HG03097 (cell line): Measurements from ENCODE around the gene CDS1.
A peak's percentile ranks its signal among the peaks of the same experiment; 100 is the strongest.
"Not testable (repeated sequence)": the region's sequence is repeated elsewhere in the genome, so short reads cannot be mapped to it uniquely, and the experiment has no call there.

Experiments used
- ATAC-seq: cut with Tn5 transposase; IDR thresholded peaks from one replicate; pipeline ENCODE4 v1.9.1; 2021; ENCODE audit not compliant: unreplicated experiment, low FRiP score

The CDS1 gene

DNA sequence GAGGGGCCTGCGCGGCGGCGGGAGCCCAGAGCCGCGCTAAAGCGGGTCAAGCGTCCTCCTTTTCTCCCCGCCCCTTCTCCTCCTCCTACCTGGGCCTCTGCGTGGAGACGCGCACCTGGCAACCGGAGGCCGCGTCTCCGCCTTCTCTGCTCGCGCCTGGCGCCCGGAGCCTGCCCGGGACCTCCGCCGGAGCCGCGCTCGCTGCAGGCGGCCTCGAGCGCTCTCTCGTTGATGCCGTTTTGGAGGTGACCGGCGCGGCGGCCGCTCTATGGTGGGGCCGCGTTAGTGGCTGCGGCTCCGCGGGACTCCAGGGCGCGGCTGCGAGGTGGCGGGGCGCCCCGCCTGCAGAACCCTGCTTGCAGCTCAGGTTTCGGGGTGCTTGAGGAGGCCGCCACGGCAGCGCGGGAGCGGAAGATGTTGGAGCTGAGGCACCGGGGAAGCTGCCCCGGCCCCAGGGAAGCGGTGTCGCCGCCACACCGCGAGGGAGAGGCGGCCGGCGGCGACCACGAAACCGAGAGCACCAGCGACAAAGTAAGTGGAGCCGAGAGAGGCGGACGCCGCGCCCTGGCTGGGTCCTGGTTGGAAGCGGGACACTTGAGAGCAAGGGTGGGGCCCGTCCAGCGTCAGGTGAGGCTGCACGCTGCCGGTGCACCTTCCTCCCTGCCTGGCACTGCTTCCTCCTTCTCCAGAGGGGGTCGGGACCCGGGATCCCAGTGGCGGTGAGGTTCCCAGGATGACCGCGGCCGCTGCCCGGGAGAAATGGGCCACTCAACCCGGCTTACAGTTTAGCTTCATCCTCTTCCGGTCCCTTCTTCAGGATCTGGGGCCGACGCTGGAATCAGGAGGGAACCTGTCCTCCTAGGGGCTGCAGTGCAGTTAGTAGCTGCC is at the start of gene CDS1:
Gene CDS1, plus strand, starts transcription at position 140 of the 888 bp plus-strand sequence. Its CDS starts 275 bp downstream, at position 415.
- peak; percentile 39 for ATAC-seq

GRCh38 chr4:84535901-84536300 is 47.0 kb upstream of the CDS1 start:
- ATAC-seq, result no peak

DNA sequence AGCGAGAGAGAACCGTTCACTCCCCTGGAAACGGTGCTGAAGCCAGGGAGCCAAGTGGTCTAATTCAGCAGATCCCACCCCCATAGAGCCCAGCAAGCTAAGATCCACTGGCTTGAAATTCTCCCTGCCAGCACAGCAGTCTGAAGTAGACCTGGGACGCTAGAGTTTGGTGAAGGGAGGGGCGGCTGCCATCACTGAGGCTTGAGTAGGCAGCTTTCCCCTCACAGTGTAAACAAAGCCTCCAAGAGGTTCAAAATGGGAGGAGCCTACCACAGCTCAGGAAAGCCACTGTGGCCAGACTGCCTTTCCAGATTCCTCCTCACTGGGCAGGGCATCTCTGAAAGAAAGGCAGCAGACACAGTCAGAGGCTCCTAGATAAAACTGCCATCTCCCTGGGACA is 37.8 kb upstream of the CDS1 start:
- no peak for ATAC-seq

GRCh38 chr4:84547211-84547610 is 35.7 kb upstream of the CDS1 start:
- ATAC-seq, result no peak

DNA sequence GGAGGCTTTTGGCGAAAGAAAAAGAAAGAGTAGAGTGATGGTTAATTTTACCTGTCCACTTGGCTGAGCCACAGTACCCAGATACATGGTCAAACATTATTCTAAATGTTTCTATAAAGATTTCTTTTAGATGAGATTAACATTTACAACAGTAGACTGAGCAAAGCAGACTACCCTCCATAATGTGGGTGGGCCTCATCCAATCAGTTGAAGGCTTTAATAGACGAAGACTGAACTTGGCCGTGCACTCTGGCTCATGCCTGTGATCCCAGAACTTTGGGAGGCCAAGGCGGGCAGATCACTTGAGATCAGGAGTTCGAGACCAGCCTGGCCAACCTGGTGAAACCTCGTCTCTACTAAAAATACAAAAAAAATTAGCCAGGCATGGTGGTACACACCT is 33.7 kb upstream of the CDS1 start:
- ATAC-seq, result not testable (repeated sequence)

GRCh38 chr4:84562156-84562555 is 20.8 kb upstream of the CDS1 start:
- no peak for ATAC-seq

DNA sequence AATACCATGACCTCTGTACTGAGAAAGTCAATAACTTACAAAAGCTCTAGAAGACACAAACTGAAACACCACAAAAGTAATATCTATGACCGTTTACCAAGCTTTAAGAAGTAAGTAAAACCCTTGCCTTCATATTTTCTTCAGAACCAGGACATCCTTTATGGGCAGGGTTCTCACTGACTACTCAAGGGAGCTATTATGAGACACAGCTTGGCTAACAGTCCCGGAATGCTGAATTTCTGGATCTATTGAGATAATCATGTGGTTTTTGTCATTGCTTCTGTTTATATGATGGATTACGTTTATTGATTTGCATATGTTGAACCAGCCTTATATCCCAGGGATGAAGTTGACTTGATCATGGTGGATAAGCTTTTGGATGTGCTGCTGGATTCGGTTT is 19.9 kb upstream of the CDS1 start:
- ATAC-seq, result no peak

DNA sequence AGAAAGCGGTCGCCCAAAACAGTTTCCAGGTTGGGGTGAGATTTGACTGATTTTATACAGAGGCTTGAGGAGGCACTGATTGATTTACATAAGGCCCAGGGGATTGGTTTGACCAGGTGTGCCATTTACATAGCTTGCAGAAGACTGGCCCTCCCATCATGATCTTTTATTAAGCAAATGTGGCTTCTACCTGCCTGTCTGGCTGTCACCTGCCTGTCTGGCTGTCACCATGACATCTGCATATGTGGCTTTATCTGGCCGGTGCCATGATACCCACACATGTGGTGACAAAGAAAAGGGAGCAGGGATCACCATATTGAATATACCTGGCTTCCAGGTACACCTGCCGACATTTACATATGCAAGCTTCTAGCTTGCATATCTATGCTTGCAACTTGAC is 17.0 kb upstream of the CDS1 start:
- ATAC-seq, result no peak

DNA sequence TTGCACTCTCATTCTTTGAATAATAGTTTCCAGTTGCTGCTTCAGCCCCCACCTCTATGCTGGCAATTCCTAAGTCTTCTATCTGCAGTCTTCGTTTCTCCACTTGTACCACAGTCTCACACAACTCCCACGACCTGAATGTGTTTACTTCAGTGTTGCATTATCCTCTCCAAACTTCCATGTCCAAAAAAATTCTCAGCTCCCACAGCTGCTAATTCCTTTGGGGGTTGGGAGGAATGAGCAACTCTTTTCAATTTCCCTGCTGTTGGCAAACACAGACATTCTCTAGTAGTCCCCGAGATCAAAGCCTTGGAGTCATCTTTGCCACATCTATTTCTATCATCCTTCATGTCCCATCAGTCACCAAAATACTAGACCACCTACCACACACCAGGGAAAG is 14.4 kb upstream of the CDS1 start:
- no peak for ATAC-seq

GRCh38 chr4:84569009-84569408 is 13.9 kb upstream of the CDS1 start:
- no peak for ATAC-seq

DNA sequence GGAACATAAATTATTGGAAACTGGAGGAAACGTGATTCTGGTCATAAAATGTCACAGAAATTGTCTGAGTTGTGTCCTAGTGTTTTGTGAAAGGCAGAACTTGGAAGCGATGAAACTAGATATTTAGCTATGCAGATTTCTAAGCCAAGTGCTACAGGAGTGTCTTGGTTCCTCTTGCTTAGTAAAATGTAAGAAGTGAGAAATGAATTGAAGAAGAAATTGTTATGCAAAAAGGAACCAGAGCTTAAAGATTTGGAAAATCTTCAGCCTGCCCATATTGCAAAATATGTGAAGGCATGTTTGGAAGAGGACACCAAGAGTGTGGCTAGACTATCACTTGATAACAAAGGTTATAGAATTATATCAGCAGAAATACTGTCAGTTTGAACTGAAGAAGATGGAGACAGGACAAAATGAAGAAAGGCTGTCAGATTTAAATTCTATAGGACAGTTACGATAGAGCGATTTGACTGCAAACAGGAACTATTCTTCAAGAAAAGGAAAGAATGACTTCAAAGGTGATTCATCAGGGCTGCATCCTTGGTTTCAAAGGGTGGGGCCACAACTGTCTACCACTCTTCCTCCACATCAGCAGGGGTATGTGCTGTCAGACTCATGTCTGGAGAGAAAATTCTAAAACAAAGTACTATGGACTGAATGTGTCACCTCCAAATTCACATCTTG is 9.4 kb upstream of the CDS1 start:
- ATAC-seq, result no peak

- ATAC-seq, result no peak
These were observed 8.7 kb upstream of the CDS1 start for GRCh38 chr4:84574069-84574720.

GRCh38 chr4:84578540-84579402 is 4.2 kb upstream of the CDS1 start:
- ATAC-seq, result no peak

- ATAC-seq, result no peak
These were observed 3.5 kb upstream of the CDS1 start for GRCh38 chr4:84579403-84579776.

DNA sequence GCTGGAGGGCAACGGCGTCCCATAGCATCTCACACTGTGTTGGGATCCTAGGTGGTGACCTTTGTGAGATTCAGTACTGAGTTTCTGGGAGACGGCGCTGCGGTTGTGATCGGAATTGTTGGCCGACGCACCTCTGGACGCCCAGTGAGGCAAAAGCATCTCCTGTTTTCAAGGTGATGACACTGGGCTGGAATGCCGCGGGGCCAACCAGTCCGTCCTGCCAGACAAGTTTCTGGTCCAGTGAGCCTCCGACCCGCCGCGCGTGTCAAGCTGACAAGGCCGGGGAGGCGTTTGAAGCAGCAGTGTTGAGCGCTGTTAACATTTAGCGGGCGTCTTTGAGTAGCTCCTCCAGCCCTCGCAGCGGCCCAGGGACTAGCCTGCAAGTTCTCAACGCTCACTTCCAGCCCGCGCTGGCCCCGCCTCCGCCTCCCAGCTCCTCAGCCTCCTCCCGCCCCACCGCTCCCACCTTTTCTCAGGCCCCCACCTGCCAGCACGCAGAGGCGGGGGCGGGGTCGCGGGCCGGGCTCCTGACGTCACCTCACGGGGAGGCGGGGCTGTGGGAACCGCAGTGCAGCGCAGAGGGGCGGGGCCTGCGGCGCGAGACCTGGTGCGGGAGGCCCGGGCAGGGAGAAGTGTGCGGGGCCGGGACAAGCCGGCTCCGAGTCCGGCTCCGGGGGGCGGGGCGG is 482 bp upstream of the CDS1 start:
- ATAC-seq, result peak; percentile 55

DNA sequence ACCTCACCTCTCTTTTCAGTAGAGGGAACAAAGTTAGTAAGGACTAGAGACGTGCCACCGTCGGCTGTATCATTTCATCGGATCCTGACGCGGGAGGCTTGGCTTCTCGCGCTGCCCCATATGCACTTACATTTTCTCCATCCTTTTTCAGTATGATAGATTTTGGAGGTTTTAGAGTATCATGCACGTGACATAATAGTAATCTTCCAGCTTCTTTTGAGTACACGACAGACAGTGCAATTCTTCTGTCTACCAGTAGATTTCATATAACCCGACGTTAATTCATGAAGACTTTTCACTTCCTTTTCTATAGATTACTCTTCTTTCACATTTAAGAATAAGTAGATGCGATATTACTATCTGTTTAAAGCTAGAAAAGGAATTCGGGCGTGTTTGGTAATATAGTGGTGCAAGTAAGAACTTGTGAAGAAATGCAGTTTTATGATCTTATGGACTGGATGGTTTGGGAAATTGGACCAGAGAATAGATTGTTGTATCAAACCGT is 1.0 kb downstream of the CDS1 start:
- no peak for ATAC-seq

DNA sequence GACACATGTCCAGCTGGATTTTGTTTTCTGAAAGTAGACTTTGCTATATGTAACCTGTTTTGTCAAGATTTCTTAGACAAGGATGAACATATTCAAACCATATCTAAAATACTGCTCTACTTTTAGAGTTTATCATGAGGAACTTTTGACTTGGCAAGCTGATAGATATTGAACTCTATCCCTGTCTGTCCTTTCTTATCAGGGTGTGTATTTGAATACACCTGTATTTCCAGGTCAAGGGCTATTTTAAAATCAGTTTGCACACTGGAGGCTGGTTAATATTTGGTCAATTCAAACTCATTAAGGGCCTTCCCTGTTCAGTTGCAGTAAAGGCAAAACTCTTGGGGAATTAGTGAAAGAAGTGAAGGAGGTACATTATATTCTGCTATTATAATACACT is 2.3 kb downstream of the CDS1 start:
- ATAC-seq, result no peak

DNA sequence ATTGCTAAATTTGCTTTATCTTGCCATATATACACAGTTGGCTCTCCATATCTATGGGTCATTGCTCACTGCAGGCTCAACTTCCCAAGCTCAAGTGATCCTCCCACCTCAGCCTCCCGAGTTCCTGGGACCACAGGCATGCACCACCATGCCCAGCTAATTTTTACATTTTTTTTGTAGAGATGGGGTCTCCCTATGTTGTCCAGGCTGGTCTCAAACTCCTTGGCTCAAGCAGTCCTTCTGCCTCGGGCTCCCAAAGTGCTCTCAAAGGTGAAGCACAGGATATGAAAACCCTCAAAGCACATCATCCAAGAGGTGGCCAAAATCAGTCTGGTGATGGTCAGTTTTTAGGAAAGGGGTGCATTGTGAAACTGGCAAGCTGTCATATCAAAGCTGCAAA is 11.8 kb downstream of the CDS1 start:
- ATAC-seq, result no peak

GRCh38 chr4:84596826-84597225 is 13.9 kb downstream of the CDS1 start:
- no peak for ATAC-seq

- no peak for ATAC-seq
These were observed 14.5 kb downstream of the CDS1 start for GRCh38 chr4:84597450-84597849.
